OCI-LY1 (cell line): ENCODE data around the gene MRPL28.

Source experiments
- EZH2 ChIP-seq: fragments of 200-600 bp; sonication (generic), shearing (Covaris generic); IDR thresholded peaks from 2 replicates; pipeline ENCODE4 v1.8.0; 2017; ENCODE audit warnings: borderline replicate concordance, mixed run types, mild to moderate bottlenecking, antibody characterized with exemption, low read length, moderate library complexity, mixed read lengths
- TF ChIP-seq, protein P1 (sequence below): fragments of 200-600 bp; sonication (generic), shearing (Covaris generic); IDR thresholded peaks from 2 replicates; pipeline ENCODE4 v1.5.1; 2017; ENCODE audit warnings: mild to moderate bottlenecking, antibody characterized with exemption, low read length, moderate library complexity, mixed read lengths

GRCh38 chr16:376817-377418 lies 6.6 kb upstream of the MRPL28 start:
- TF ChIP-seq, protein P1, sequence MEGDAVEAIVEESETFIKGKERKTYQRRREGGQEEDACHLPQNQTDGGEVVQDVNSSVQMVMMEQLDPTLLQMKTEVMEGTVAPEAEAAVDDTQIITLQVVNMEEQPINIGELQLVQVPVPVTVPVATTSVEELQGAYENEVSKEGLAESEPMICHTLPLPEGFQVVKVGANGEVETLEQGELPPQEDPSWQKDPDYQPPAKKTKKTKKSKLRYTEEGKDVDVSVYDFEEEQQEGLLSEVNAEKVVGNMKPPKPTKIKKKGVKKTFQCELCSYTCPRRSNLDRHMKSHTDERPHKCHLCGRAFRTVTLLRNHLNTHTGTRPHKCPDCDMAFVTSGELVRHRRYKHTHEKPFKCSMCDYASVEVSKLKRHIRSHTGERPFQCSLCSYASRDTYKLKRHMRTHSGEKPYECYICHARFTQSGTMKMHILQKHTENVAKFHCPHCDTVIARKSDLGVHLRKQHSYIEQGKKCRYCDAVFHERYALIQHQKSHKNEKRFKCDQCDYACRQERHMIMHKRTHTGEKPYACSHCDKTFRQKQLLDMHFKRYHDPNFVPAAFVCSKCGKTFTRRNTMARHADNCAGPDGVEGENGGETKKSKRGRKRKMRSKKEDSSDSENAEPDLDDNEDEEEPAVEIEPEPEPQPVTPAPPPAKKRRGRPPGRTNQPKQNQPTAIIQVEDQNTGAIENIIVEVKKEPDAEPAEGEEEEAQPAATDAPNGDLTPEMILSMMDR = no peak
- TF ChIP-seq EZH2 = no peak
